Left ventricle myocardium superior (tissue), 1 donor: ENCODE data around the gene FASN. TPM values are rescaled to one million over a fixed set of nuclear protein-coding genes. Genes with fewer than 3 reads are reported as not detected.
"Not testable (repeated sequence)": the region's sequence is repeated elsewhere in the genome, so short reads cannot be mapped to it uniquely, and the experiment has no call there.

Experiments
- ATAC-seq: fragments of 200-7000 bp; cut with Tn5 transposase; one replicate; pipeline ENCODE4 v1.9.1; 2020; ENCODE audit warnings: mild to moderate bottlenecking, moderate library complexity
- DNase-seq: peaks from one replicate; pipeline ENCODE4 v3.0.0-alpha.2; 2020
- intact Hi-C: fragments of 100-400 bp; cut with micrococcal nuclease; formaldehyde crosslinking; loops from one replicate; pipeline ENCODE4 v1.11.0; 2022
- long read RNA-seq: library from polyadenylated mRNA; unstranded; transcript quantifications from one replicate; pipeline ENCODE4 v2.0.0, GENCODE V29; 2021
- total RNA-seq: library from RNA; stranded (reverse); fragmentation: NEBNext Ultra II Directional; extraction: Animal tissue kit (Norgen Biotek cat#: 25700); gene quantifications from one replicate; pipeline ENCODE4 v1.2.1, GENCODE V29; 2021
- donor health status: DM: no; HTN: yes; CAD: no; lungs with severe emphysema.

The FASN gene
- total RNA-seq = 17.0 TPM
- long read RNA-seq, partial matches to known transcripts = 2 of 8 reads
- long read RNA-seq, other reads (novel, unspliced or antisense) = 6 of 8 reads

GRCh38 chr17:82098169-82098938, at the start of gene FASN:
Gene FASN, minus strand, starts transcription at chr17:82098236. Its CDS starts 1,791 bp downstream, at chr17:82096445.
- intact Hi-C loops = no loop called here
- DNase-seq (peak; percentile 98), ATAC-seq (peak; percentile 88)

GRCh38 chr17:82146663-82147654, 48.9 kb upstream of the FASN start:
- ATAC-seq = no peak
- intact Hi-C loops = no loop called here
- no peak for DNase-seq

GRCh38 chr17:82145550-82146155, 47.6 kb upstream of the FASN start:
- DNase-seq (no peak), ATAC-seq (no peak)
- intact Hi-C loops = no loop called here

- DNase-seq = no peak
- intact Hi-C loops = no loop called here
- no peak for ATAC-seq
These were observed 45.3 kb upstream of the FASN start for GRCh38 chr17:82143333-82143732.

GRCh38 chr17:82139961-82140360, 41.9 kb upstream of the FASN start:
- DNase-seq, ATAC-seq, intact Hi-C loops: not testable (repeated sequence)

- intact Hi-C loops = no loop called here
- ATAC-seq (no peak), DNase-seq (no peak)
These were observed 40.5 kb upstream of the FASN start for GRCh38 chr17:82138511-82138992.

- ATAC-seq (no peak), DNase-seq (no peak)
These were observed 36.1 kb upstream of the FASN start for GRCh38 chr17:82134101-82134500.

GRCh38 chr17:82133166-82133953, 35.3 kb upstream of the FASN start:
- ATAC-seq, DNase-seq, intact Hi-C loops: not testable (repeated sequence)

More at GRCh38 chr17:82134101-82134500, 36.1 kb upstream of the FASN start:
- intact Hi-C loops = no loop called here

GRCh38 chr17:82129095-82129494, 31.1 kb upstream of the FASN start:
- intact Hi-C loops = no loop called here
- ATAC-seq = no peak
- DNase-seq = no peak

GRCh38 chr17:82128287-82128686, 30.3 kb upstream of the FASN start:
- no peak for DNase-seq
- ATAC-seq = no peak
- intact Hi-C loops = no loop called here

GRCh38 chr17:82127704-82128103, 29.7 kb upstream of the FASN start:
- intact Hi-C loops = no loop called here
- DNase-seq (no peak), ATAC-seq (no peak)

GRCh38 chr17:82127315-82127595, 29.2 kb upstream of the FASN start:
- intact Hi-C loops = no loop called here
- ATAC-seq (no peak), DNase-seq (no peak)

- no peak for ATAC-seq
These were observed 28.7 kb upstream of the FASN start for GRCh38 chr17:82126556-82127314.

GRCh38 chr17:82124101-82124500, 26.1 kb upstream of the FASN start:
- no peak for ATAC-seq
- no peak for DNase-seq
- intact Hi-C loops = no loop called here

More at GRCh38 chr17:82126556-82127314, 28.7 kb upstream of the FASN start:
- no peak for DNase-seq
- intact Hi-C loops = no loop called here

GRCh38 chr17:82121660-82122629, 23.9 kb upstream of the FASN start:
- DNase-seq (no peak), ATAC-seq (no peak)
- intact Hi-C loops = no loop called here

GRCh38 chr17:82121246-82121645, 23.2 kb upstream of the FASN start:
- intact Hi-C loops = no loop called here
- ATAC-seq = no peak
- DNase-seq = no peak

GRCh38 chr17:82120148-82120547, 22.1 kb upstream of the FASN start:
- intact Hi-C loops = no loop called here

More at GRCh38 chr17:82120148-82120547, 22.1 kb upstream of the FASN start:
- no peak for ATAC-seq
- DNase-seq = no peak
